Neural cell (in vitro differentiated cells): ENCODE measurements around the gene PTPN3. TPM values are rescaled to one million over a fixed set of nuclear protein-coding genes. Genes with fewer than 3 reads are reported as not detected.

Experiments used
- H2AFZ ChIP-seq: fragments of 200-600, 300-800 bp; sonication (generic), shearing (Covaris generic); 2 replicates; pipeline ENCODE4 v1.6.0; 2014; ENCODE audit warnings: low read depth, mild to moderate bottlenecking, antibody characterized with exemption, low read length, moderate library complexity
- H3F3A ChIP-seq: fragments of 200-600 bp; shearing (Covaris generic); 2 replicates; pipeline ENCODE4 v1.6.1; 2016; ENCODE audit warnings: mild to moderate bottlenecking, moderate library complexity, mixed read lengths, antibody characterized with exemption, low read length; ENCODE audit not compliant: insufficient read depth, poor library complexity, severe bottlenecking
- H3K27ac ChIP-seq: fragments of 200-600, 300-800 bp; sonication (generic), shearing (Covaris generic); 2 replicates; pipeline ENCODE4 v1.5.1; 2014; ENCODE audit warnings: mild to moderate bottlenecking, low read length, moderate library complexity
- H3K27me3 ChIP-seq: fragments of 300-800, 200-600 bp; sonication (generic), shearing (Covaris generic); 2 replicates; pipeline ENCODE4 v1.6.0; 2014; ENCODE audit warnings: mild to moderate bottlenecking, low read depth, low read length, moderate library complexity; ENCODE audit not compliant: insufficient read depth
- H3K36me3 ChIP-seq: fragments of 300-800, 200-600 bp; sonication (generic), shearing (Covaris generic); 2 replicates; pipeline ENCODE4 v1.5.1; 2014; ENCODE audit warnings: mild to moderate bottlenecking, antibody characterized with exemption, low read length, moderate library complexity; ENCODE audit not compliant: insufficient read depth
- H3K4me2 ChIP-seq: fragments of 300-800, 200-600 bp; sonication (generic), shearing (Covaris generic); 2 replicates; pipeline ENCODE4 v1.6.0; 2014; ENCODE audit warnings: mild to moderate bottlenecking, low read length
- H3K4me3 ChIP-seq: fragments of 300-800, 200-600 bp; sonication (generic), shearing (Covaris generic); 2 replicates; pipeline ENCODE4 v1.5.1; 2014; ENCODE audit warnings: mild to moderate bottlenecking, low read length, moderate library complexity
- H3K79me2 ChIP-seq: fragments of 200-600 bp; shearing (Covaris generic); replicated peaks from 2 replicates; pipeline ENCODE4 v1.6.0; 2014; ENCODE audit warnings: mild to moderate bottlenecking, low read length, moderate library complexity; ENCODE audit not compliant: insufficient read depth
- H3K9ac ChIP-seq: fragments of 300-800, 200-600 bp; sonication (generic), shearing (Covaris generic); 2 replicates; pipeline ENCODE4 v1.6.1; 2016; ENCODE audit warnings: mild to moderate bottlenecking, low read length, mixed read lengths
- H3K9me2 ChIP-seq: fragments of 200-600 bp; shearing (Covaris generic); 2 replicates; pipeline ENCODE4 v1.6.1; 2016; ENCODE audit warnings: mild to moderate bottlenecking, low read length, mixed read lengths; ENCODE audit not compliant: insufficient read depth
- H3K9me3 ChIP-seq: fragments of 200-600, 300-800 bp; sonication (generic), shearing (Covaris generic); 2 replicates; pipeline ENCODE4 v1.6.1; 2016; ENCODE audit warnings: mild to moderate bottlenecking, mixed run types, low read length, moderate library complexity, mixed read lengths
- H4K20me1 ChIP-seq: fragments of 200-600 bp; shearing (Covaris generic); 2 replicates; pipeline ENCODE4 v1.6.1; 2016; ENCODE audit warnings: mild to moderate bottlenecking, mixed run types; ENCODE audit not compliant: insufficient read depth
- CTCF ChIP-seq: fragments of 450-650 bp; IDR thresholded peaks from 2 replicates; pipeline ENCODE4 v1.5.1; 2014; ENCODE audit warnings: antibody characterized with exemption, mild to moderate bottlenecking, moderate library complexity; ENCODE audit not compliant: poor library complexity, severe bottlenecking
- EP300 ChIP-seq: fragments of 450-650 bp; conservative IDR thresholded peaks from 2 replicates; pipeline ENCODE4 v1.6.1; 2014; ENCODE audit warnings: antibody characterized with exemption, mild to moderate bottlenecking, moderate library complexity; ENCODE audit not compliant: poor library complexity, severe bottlenecking
- EZH2 ChIP-seq: fragments of 200-600, 300-800 bp; shearing (Covaris generic), sonication (generic); IDR thresholded peaks from 2 replicates; pipeline ENCODE4 v1.6.1; 2014; ENCODE audit warnings: antibody characterized with exemption, low read length, borderline replicate concordance, mild to moderate bottlenecking; ENCODE audit not compliant: insufficient read depth, poor library complexity, severe bottlenecking
- MXI1 ChIP-seq: fragments of 450-650 bp; conservative IDR thresholded peaks from 2 replicates; pipeline ENCODE4 v1.6.1; 2014; ENCODE audit warnings: antibody characterized with exemption, mild to moderate bottlenecking; ENCODE audit not compliant: poor library complexity, severe bottlenecking
- POLR2AphosphoS5 ChIP-seq: IDR thresholded peaks from 2 replicates; pipeline ENCODE4 v1.6.1; 2012
- RAD21 ChIP-seq: fragments of 450-650 bp; conservative IDR thresholded peaks from 2 replicates; pipeline ENCODE4 v1.6.1; 2014; ENCODE audit warnings: antibody characterized with exemption, mild to moderate bottlenecking, moderate library complexity
- SMC3 ChIP-seq: fragments of 450-650 bp; conservative IDR thresholded peaks from 2 replicates; pipeline ENCODE4 v1.6.1; 2014; ENCODE audit warnings: antibody characterized with exemption, mild to moderate bottlenecking, moderate library complexity; ENCODE audit not compliant: poor library complexity
- TAF1 ChIP-seq: IDR thresholded peaks from 2 replicates; pipeline ENCODE4 v1.6.1; 2012; ENCODE audit warnings: low read depth
- polyA plus RNA-seq: library from polyadenylated mRNA; depleted of rRNA; stranded (reverse); fragments of >200 nt; gene quantifications from 2 replicates; pipeline ENCODE4 v1.2.3, GENCODE V29; 2014
- TF ChIP-seq, protein P1 (sequence below): IDR thresholded peaks from 2 replicates; pipeline ENCODE4 v1.6.1; 2012; ENCODE audit warnings: borderline replicate concordance

PTPN3 gene
- polyA plus RNA-seq, 1 donor from 2014 or later, result 3.8 TPM

DNA sequence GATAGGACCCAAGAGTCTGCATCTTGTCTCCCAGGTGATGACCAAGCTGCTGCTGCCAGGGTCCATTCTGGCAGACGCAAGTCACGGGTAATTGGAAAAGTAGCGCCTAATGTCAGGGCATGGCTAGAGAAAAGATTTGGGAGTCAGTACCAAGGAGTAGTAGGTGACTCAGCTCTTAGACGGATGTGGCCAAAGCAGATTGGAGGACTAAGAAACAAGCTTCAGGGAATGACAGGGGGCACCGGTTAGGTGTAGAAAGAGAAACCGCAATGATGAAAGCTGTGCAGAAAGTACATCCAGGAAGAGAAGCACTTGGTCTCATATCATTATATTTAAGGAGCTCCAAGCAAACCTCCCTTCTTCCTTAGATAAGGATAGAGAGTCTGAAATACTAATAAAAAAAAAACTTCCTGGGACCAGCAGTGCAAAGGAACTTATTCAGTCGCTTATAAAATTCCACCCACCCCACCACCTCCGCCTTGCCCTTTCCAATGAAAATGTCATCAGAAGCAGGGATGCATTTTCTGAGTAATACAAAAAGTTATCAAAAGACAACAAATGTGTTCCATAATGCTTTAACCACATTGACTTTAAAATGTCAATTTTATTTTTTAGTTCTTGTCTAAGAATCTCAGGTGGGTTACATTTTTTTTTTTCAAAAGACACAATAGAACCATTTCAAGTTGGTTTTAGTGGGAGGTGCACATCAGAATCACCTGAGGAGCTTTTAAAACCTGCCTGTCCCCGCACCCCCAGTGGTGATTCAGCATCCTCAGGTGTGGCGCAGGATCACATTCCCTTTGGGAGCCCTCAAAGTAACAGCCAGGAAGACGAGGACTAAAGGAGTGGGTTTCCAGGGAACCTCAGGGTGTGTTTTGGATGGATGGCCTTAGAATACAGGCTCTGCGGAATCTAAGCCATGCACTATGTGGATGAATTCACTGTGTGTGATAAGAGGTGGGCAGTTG lies 31.2 kb downstream of the PTPN3 start:
- Histone ChIP-seq H3K27me3 (no peaks in the 10 kb centered on the region), H3K9me3 (no peaks in the 10 kb centered on the region), H3K27ac (no peak overlapping the region), H3K36me3 (no peaks in the 10 kb centered on the region), H3K9ac (no peak overlapping the region), H2AFZ (no peak overlapping the region), H4K20me1 (no peaks in the 10 kb centered on the region), H3K79me2 (no peaks in the 10 kb centered on the region), H3K9me2 (no peaks in the 10 kb centered on the region), H3K4me2 (no peak overlapping the region), H3K4me3 (no peak overlapping the region), H3F3A (no peaks in the 10 kb centered on the region)
- no peak for TF ChIP-seq MXI1
- no peak for TF ChIP-seq POLR2AphosphoS5
- TF ChIP-seq, protein P1, sequence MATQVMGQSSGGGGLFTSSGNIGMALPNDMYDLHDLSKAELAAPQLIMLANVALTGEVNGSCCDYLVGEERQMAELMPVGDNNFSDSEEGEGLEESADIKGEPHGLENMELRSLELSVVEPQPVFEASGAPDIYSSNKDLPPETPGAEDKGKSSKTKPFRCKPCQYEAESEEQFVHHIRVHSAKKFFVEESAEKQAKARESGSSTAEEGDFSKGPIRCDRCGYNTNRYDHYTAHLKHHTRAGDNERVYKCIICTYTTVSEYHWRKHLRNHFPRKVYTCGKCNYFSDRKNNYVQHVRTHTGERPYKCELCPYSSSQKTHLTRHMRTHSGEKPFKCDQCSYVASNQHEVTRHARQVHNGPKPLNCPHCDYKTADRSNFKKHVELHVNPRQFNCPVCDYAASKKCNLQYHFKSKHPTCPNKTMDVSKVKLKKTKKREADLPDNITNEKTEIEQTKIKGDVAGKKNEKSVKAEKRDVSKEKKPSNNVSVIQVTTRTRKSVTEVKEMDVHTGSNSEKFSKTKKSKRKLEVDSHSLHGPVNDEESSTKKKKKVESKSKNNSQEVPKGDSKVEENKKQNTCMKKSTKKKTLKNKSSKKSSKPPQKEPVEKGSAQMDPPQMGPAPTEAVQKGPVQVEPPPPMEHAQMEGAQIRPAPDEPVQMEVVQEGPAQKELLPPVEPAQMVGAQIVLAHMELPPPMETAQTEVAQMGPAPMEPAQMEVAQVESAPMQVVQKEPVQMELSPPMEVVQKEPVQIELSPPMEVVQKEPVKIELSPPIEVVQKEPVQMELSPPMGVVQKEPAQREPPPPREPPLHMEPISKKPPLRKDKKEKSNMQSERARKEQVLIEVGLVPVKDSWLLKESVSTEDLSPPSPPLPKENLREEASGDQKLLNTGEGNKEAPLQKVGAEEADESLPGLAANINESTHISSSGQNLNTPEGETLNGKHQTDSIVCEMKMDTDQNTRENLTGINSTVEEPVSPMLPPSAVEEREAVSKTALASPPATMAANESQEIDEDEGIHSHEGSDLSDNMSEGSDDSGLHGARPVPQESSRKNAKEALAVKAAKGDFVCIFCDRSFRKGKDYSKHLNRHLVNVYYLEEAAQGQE, result no peak
- TF ChIP-seq SMC3, result no peak
- TF ChIP-seq RAD21, result no peak
- no peak for TF ChIP-seq TAF1
- no peak for TF ChIP-seq CTCF

- Histone ChIP-seq H2AFZ (no peak overlapping the region), H3F3A (no peaks in the 10 kb centered on the region), H3K36me3 (no peaks in the 10 kb centered on the region), H4K20me1 (no peaks in the 10 kb centered on the region), H3K9me3 (no peaks in the 10 kb centered on the region), H3K4me2 (no peak overlapping the region), H3K9me2 (no peaks in the 10 kb centered on the region), H3K9ac (no peak overlapping the region), H3K4me3 (no peak overlapping the region), H3K79me2 (no peaks in the 10 kb centered on the region), H3K27ac (no peak overlapping the region), H3K27me3 (no peaks in the 10 kb centered on the region)
- TF ChIP-seq, protein P1, result no peak
- TF ChIP-seq RAD21 (no peak), EP300 (no peak), EZH2 (no peak), SMC3 (no peak), CTCF (no peak), TAF1 (no peak)
Measured at GRCh38 chr9:109463924-109464625, 34.0 kb downstream of the PTPN3 start.
